Mesothelial cell of epicardium (in vitro differentiated cells): ENCODE measurements around the gene TPM2. TPM values are rescaled to one million over a fixed set of nuclear protein-coding genes. Genes with fewer than 3 reads are reported as not detected.
"Not testable (repeated sequence)": the region's sequence is repeated elsewhere in the genome, so short reads cannot be mapped to it uniquely, and the experiment has no call there.

Source experiments
- DNase-seq, 2 experiments: peaks; one replicate each; pipeline ENCODE4 v3.0.0; 2021; ENCODE audit warnings: low spot score in 2 of 2; ENCODE audit not compliant: unreplicated experiment in 2 of 2
- H3K27ac Mint-ChIP-seq: 2 replicates; pipeline ENCODE4 v1.8.0; 2021; ENCODE audit warnings: mixed read lengths
- H3K27me3 Mint-ChIP-seq: 2 replicates; pipeline ENCODE4 v1.8.0; 2021; ENCODE audit warnings: low read depth, mixed read lengths
- H3K36me3 Mint-ChIP-seq: 2 replicates; pipeline ENCODE4 v1.8.0; 2021; ENCODE audit warnings: mixed read lengths
- H3K4me1 Mint-ChIP-seq: 2 replicates; pipeline ENCODE4 v1.8.0; 2021; ENCODE audit warnings: mixed read lengths
- H3K4me3 Mint-ChIP-seq: 2 replicates; pipeline ENCODE4 v1.8.0; 2021; ENCODE audit warnings: mild to moderate bottlenecking, moderate library complexity, mixed read lengths
- H3K9me3 Mint-ChIP-seq: 2 replicates; pipeline ENCODE4 v1.8.0; 2021; ENCODE audit warnings: mixed read lengths
- CTCF ChIP-seq: fragments of 200-600 bp; sonication (generic); IDR thresholded peaks from one replicate; pipeline ENCODE4 v1.5.0; 2021; ENCODE audit warnings: antibody characterized with exemption; ENCODE audit not compliant: unreplicated experiment
- microRNA-seq: library from miRNA; unstranded; fragments of <30 nt; microRNA quantifications from one replicate; pipeline ENCODE4 v1.2.0, GENCODE V29; 2021; ENCODE audit warnings: inconsistent platforms, mixed read lengths
- total RNA-seq: library from RNA; stranded (reverse); gene quantifications from 3 replicates; pipeline ENCODE4 v1.2.1, GENCODE V29; 2021

The TPM2 gene
- total RNA-seq, 1 donor from 2014 or later = 291 TPM

- H3K4me3 Mint-ChIP-seq = no peak overlapping the region
- H3K9me3 Mint-ChIP-seq = peaks cover 7% of the 10 kb centered on the region
- peaks cover 17% of the 10 kb centered on the region for H3K36me3 Mint-ChIP-seq
Measured at GRCh38 chr9:35639631-35640030, 50.1 kb downstream of the TPM2 start.

GRCh38 chr9:35639225-35639624 lies 50.5 kb downstream of the TPM2 start:
- not testable (repeated sequence) for H3K9me3 Mint-ChIP-seq, H3K4me3 Mint-ChIP-seq, DNase-seq, H3K27ac Mint-ChIP-seq, H3K27me3 Mint-ChIP-seq
- Mint-ChIP-seq H3K4me1 (peaks cover 10% of the 10 kb centered on the region), H3K36me3 (peaks cover 17% of the 10 kb centered on the region)

More at GRCh38 chr9:35639631-35640030, 50.1 kb downstream of the TPM2 start:
- no peak overlapping the region for H3K27ac Mint-ChIP-seq
- H3K27me3 Mint-ChIP-seq = peaks cover 2% of the 10 kb centered on the region
- DNase-seq = no peak
- peaks cover 11% of the 10 kb centered on the region for H3K4me1 Mint-ChIP-seq
- TF ChIP-seq CTCF = no peak

GRCh38 chr9:35638751-35639150 lies 51.0 kb downstream of the TPM2 start:
- not testable (repeated sequence) for DNase-seq, H3K4me3 Mint-ChIP-seq, H3K9me3 Mint-ChIP-seq, H3K27ac Mint-ChIP-seq, H3K27me3 Mint-ChIP-seq
- Mint-ChIP-seq H3K36me3 (peaks cover 17% of the 10 kb centered on the region), H3K4me1 (peaks cover 10% of the 10 kb centered on the region)

- not testable (repeated sequence) for H3K27me3 Mint-ChIP-seq, H3K9me3 Mint-ChIP-seq, H3K27ac Mint-ChIP-seq, H3K4me3 Mint-ChIP-seq, DNase-seq
- Mint-ChIP-seq H3K36me3 (peaks cover 15% of the 10 kb centered on the region), H3K4me1 (peaks cover 10% of the 10 kb centered on the region)
Measured at GRCh38 chr9:35637427-35637955, 52.2 kb downstream of the TPM2 start.

GRCh38 chr9:35636877-35637246 lies 52.9 kb downstream of the TPM2 start:
- Mint-ChIP-seq H3K36me3 (peaks cover 15% of the 10 kb centered on the region), H3K4me1 (peaks cover 10% of the 10 kb centered on the region)
- not testable (repeated sequence) for DNase-seq, H3K9me3 Mint-ChIP-seq, H3K27ac Mint-ChIP-seq, H3K4me3 Mint-ChIP-seq, H3K27me3 Mint-ChIP-seq

- Mint-ChIP-seq H3K36me3 (peaks cover 11% of the 10 kb centered on the region), H3K4me3 (no peak overlapping the region), H3K9me3 (peaks cover 4% of the 10 kb centered on the region), H3K27me3 (peaks cover 2% of the 10 kb centered on the region), H3K27ac (no peak overlapping the region), H3K4me1 (peaks cover 10% of the 10 kb centered on the region)
- DNase-seq = no peak
- no peak for TF ChIP-seq CTCF
Measured at GRCh38 chr9:35636135-35636876, 53.4 kb downstream of the TPM2 start.

- no peaks in the 10 kb centered on the region for H3K9me3 Mint-ChIP-seq
- no peak for DNase-seq
- no peak for TF ChIP-seq CTCF
- no peak overlapping the region for H3K4me3 Mint-ChIP-seq
- H3K36me3 Mint-ChIP-seq = peaks cover 6% of the 10 kb centered on the region
- peaks cover 10% of the 10 kb centered on the region for H3K4me1 Mint-ChIP-seq
- H3K27me3 Mint-ChIP-seq = peaks cover 2% of the 10 kb centered on the region
- H3K27ac Mint-ChIP-seq = peak overlapping the region; percentile 70
Measured at GRCh38 chr9:35635730-35636129, 54.0 kb downstream of the TPM2 start.

Small RNAs within 50 kb of the gene (microRNA-seq; reads per million reads assigned to microRNA genes)
- gene MIR6852 (2.1 reads per million), gene MIR6853 (1.5 reads per million)

Other genes with a start within 250 kb of the TPM2 start
- 33.5 to 36.1 TPM (median 34.5 TPM) in 3 replicates for gene RUSC2, start 199.8 kb downstream of the TPM2 start, total RNA-seq
- 48.7 to 52.9 TPM (median 49.0 TPM) in 3 replicates for gene TESK1, start 84.7 kb downstream of the TPM2 start, total RNA-seq
- 4.2 to 5.2 TPM (median 4.7 TPM) in 3 replicates for gene CD72, start 71.5 kb downstream of the TPM2 start, total RNA-seq
- not detected in 3 replicates for gene SIT1, start 39.0 kb downstream of the TPM2 start, total RNA-seq
- 20,234 to 21,305 TPM (median 21,148 TPM) in 3 replicates for gene RMRP, start 31.9 kb downstream of the TPM2 start, total RNA-seq
- 16.7 to 17.8 TPM (median 17.0 TPM) in 3 replicates for gene CCDC107, start 31.6 kb downstream of the TPM2 start, total RNA-seq
- gene ARHGEF39, start 24.7 kb downstream of the TPM2 start, total RNA-seq = 6.3 to 8.0 TPM (median 6.5 TPM) in 3 replicates
- 1.1 to 2.3 TPM (median 1.7 TPM) in 3 replicates for gene CA9, start 16.0 kb downstream of the TPM2 start, total RNA-seq
- gene TLN1, start 42.3 kb upstream of the TPM2 start, total RNA-seq = 224 to 230 TPM (median 226 TPM) in 3 replicates
- gene CREB3, start 42.7 kb upstream of the TPM2 start, total RNA-seq = 29.1 to 32.7 TPM (median 31.6 TPM) in 3 replicates
- 81.5 to 84.7 TPM (median 83.9 TPM) in 3 replicates for gene GBA2, start 59.3 kb upstream of the TPM2 start, total RNA-seq
- gene RGP1, start 59.4 kb upstream of the TPM2 start, total RNA-seq = 32.6 to 34.3 TPM (median 33.9 TPM) in 3 replicates
- not detected in 3 replicates for gene MSMP, start 64.4 kb upstream of the TPM2 start, total RNA-seq
- 27.2 to 32.4 TPM (median 30.6 TPM) in 3 replicates for gene NPR2, start 101.7 kb upstream of the TPM2 start, total RNA-seq
- gene SPAG8, start 122.3 kb upstream of the TPM2 start, total RNA-seq = 0.89 to 1.6 TPM (median 1.4 TPM) in 3 replicates
- gene HINT2, start 125.1 kb upstream of the TPM2 start, total RNA-seq = 29.3 to 31.3 TPM (median 30.7 TPM) in 3 replicates
- gene FAM221B, start 138.8 kb upstream of the TPM2 start, total RNA-seq = 0.07 TPM in 1 of 3 replicates, not detected in the others
- 44.4 to 47.9 TPM (median 45.0 TPM) in 3 replicates for gene TMEM8B, start 139.3 kb upstream of the TPM2 start, total RNA-seq
- not detected in 3 replicates for gene OR13J1, start 180.5 kb upstream of the TPM2 start, total RNA-seq
- gene HRCT1, start 216.3 kb upstream of the TPM2 start, total RNA-seq = 0.72 to 1.2 TPM (median 1.0 TPM) in 3 replicates
- 0.14 to 0.47 TPM (median 0.27 TPM) in 3 replicates for gene SPAAR, start 219.6 kb upstream of the TPM2 start, total RNA-seq